ENCODE results near the gene JAKMIP1. TPM values are rescaled to one million over a fixed set of nuclear protein-coding genes. Genes with fewer than 3 reads are reported as not detected.

Gene JAKMIP1
- polyA plus RNA-seq, 4 donors: 0.09 to 0.14 TPM; not detected in 2

DNA sequence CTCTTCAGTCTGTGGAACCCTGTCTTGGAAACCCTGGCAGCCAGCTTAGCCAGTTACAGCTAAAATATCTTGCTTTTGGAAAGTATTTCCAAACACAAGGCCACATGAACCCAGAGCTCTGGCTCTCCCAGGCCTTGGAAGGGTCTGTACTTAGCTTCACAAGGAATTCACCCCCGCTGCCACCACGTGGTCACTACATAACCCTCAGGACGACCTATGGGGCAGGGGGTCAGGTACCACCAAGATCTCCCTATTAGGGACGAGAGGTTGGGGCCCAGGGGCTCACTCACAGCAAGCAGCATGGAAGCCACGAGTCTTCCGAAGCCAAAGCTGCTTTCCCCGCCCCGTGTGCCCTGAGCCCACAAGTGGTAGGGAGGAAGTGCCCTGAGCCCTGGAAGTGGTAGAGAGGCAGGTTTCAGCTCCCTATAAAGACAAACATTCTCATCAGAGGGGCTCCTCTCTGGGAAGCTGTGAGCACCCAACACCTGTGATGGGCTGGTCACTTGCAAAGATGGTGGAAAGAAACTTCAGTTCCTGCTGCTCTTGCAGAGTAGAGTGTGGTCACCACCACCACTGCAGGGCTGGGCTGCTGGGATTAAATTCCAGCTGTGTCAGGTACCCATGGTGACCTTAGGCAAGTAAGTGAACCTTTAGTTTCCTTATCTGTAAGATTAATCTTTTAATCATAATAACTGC is 4.7 kb upstream of the JAKMIP1 start:
- no peak for DNase-seq (ENCODE audit: low read depth in 4 of 4, low spot score in 3 of 4)

DNA sequence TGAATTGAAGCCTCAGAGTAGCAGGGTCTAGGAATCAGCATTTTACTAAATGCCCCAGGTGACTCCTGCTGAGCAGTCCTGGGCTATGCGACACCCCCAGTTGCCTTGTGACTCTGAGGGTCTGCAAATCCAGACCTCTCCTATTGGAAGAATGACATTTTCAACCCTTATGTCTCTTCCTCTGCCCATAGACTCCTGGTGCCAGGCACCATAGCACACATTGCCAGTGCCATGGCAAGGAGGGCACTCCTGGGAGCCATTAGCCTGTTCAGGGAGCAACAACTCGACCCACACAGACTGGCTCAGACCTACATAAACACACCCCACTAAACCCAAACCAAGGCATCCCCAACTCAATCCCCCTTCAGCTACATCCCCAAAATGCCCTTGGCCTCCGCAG is 3.7 kb upstream of the JAKMIP1 start:
- no peak for DNase-seq (ENCODE audit: low read depth in 4 of 4, low spot score in 3 of 4)

- no peak for DNase-seq (ENCODE audit: low read depth in 4 of 4, low spot score in 3 of 4)
Observed at GRCh38 chr4:6201580-6202091, 1.3 kb upstream of the JAKMIP1 start.

GRCh38 chr4:6200922-6201362 is 593 bp upstream of the JAKMIP1 start:
- no peak for DNase-seq (ENCODE audit: low read depth in 4 of 4, low spot score in 3 of 4)

DNA sequence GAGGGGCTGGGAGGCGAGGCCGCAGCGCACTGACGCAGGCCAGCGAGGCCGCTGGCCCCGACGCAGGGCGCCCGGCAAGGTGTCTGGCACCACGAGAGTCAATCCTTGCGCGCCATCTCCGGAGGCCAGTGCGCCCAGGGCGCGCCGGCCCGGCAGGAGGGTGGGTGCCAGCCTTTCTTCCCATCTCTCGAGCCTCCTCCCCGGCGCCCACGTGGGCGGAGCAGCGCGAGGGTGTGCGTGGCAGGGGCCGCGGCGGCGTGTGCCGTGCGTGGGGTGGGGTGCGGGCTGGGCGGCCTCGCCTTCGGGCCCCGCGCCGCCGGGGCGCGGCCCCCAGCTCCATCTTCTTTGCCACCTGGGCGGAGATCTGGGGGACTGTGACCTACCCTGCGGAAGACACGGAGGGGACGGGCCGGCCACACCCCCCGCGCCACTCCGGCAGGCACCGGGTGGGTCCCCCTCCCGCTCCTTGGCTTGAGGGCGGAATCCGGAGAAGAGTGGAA is 877 bp downstream of the JAKMIP1 start:
- DNase-seq (ENCODE audit: low read depth in 4 of 4, low spot score in 3 of 4): no peak

GRCh38 chr4:6198768-6199421 is 1.5 kb downstream of the JAKMIP1 start:
- no peak for DNase-seq (ENCODE audit: low read depth in 4 of 4, low spot score in 3 of 4)

DNA sequence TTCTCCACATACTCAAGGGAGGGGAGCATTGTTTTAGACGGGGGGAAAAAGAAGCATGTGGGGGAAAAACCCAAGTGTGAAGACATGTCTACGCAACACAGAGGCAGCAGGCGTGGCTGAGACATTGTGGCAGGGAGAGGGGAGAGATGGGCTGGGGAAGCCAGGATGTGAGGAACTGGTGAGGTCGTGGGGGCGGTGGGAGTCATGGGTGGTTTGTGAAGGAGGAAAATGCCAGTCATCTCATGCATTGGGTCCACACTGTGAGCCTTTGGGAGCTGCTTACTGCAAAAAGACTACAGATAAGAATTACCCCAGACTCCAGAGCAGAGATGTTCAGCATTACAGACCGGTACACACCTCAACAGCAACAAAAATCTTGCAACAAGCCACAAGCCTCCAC is 2.1 kb downstream of the JAKMIP1 start:
- no peak for DNase-seq (ENCODE audit: low read depth in 4 of 4, low spot score in 3 of 4)

DNA sequence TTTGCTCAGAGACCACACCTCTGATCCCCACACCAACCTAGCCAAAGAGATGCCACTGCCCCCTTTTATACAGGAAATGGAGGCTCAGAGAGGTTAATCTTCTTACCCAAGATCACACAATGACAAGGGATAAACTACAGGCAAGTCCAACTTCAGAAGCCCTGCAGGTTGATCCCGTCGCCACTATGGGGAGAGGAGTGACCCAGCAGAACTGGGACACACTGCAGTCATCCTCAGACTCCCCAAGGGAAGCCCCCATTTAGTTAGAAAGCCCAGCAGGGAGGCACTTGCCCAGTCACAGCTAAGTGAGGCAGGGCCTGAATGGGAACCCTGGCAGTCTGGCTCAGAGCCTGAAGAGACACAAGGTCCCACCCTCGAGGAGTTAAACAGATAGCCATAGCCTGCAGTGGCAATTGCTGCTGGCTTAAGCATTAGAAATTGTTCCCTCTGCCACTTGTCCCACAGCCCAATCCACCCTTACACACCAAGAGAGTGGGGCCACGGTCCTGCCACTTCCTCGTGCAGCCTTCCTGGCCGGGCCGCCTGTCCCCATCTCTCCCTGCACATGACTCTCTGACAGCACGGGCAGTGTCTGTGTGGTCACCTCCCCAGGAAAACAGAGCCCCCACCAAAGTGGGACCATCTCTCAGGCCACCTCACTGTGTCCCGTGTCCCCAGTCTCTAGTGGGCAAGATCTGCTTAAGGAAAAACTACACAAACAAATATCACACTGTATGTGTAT is 2.7 kb downstream of the JAKMIP1 start:
- no peak for DNase-seq (ENCODE audit: low read depth in 4 of 4, low spot score in 3 of 4)

DNA sequence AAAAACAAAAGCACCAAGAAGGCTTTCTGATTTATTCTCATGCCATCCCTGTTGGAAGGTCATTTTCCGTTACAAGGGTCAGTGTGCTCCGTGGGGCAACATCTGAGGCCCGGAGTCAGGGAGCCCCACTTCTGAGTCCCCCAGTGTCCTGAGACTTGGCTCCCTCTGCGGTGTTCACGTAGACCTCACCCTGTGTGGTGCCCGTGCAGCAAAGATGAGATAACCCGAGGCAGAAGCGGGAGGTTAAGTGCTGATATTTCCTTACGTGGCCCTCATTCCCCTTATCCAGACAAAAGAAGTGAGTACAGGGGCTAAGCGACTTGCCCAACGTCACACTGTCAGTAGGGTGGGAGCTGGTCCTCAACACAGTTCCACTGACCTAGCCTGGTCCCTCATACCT is 3.5 kb downstream of the JAKMIP1 start:
- no peak for DNase-seq (ENCODE audit: low read depth in 4 of 4, low spot score in 3 of 4)

DNA sequence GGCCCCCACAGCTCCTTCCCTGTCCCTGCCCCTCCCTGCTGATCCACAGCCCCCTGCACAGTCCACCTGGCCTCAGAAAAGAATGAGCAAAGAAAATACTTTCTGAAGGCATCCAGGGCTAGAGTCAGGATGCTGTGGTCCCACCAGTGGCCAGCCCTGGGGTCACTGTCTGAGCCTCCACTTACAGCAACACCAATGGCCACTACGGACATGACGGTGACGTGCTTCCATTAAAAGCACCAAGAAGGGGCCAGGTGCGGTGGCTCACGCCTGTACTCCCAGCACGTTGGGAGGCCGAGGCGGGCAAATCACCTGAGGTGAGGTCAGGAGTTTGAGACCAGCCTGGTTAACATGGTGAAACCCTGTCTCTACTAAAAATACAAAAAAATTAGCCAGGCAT is 4.0 kb downstream of the JAKMIP1 start:
- no peak for DNase-seq (ENCODE audit: low read depth in 4 of 4, low spot score in 3 of 4)

- DNase-seq (ENCODE audit: low read depth in 4 of 4, low spot score in 3 of 4): no peak
Observed at GRCh38 chr4:6195602-6196319, 4.6 kb downstream of the JAKMIP1 start.

DNA sequence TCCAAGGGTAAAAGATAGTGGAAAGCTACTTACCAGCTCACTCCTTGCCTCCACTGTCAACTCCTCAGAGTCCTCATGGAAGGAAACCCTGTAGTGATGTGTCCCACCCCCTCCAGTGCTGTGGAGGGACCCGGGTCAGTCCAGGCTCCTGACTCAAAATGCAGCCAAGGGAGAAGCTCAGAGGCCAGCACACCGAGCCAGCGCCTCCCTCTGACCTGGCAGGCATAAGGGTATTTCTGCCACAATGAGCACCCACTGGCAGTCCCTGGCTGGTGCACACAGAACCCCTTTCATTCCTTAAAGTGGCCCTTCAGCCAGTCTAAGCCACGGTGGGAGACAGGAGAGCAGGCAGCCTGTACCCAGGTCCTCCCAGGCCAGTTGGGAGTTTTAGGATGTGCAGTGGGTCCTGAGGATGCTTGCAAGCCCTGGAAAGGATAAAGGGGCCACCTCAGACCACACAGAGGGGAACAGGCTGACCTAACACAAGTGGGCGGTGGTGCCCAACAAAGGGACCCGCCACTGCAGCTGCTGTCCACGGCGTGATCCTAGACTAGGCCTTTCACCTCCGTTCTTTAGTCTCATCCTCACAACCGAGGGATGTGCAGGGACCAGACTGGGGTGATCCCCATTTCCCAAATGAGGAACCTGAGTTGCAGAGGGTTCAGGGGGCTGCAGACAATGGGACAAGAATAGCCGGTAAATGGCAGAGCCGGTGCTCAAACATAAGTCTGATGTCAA is 5.7 kb downstream of the JAKMIP1 start:
- no peak for DNase-seq (ENCODE audit: low read depth in 4 of 4, low spot score in 3 of 4)

GRCh38 chr4:6193399-6193798 is 7.0 kb downstream of the JAKMIP1 start:
- DNase-seq (ENCODE audit: low read depth in 4 of 4, low spot score in 3 of 4): no peak

GRCh38 chr4:6192245-6192644 is 8.1 kb downstream of the JAKMIP1 start:
- no peak for DNase-seq (ENCODE audit: low read depth in 4 of 4, low spot score in 3 of 4)

- DNase-seq (ENCODE audit: low read depth in 4 of 4, low spot score in 3 of 4): no peak
Observed at GRCh38 chr4:6191448-6192130, 8.8 kb downstream of the JAKMIP1 start.

DNA sequence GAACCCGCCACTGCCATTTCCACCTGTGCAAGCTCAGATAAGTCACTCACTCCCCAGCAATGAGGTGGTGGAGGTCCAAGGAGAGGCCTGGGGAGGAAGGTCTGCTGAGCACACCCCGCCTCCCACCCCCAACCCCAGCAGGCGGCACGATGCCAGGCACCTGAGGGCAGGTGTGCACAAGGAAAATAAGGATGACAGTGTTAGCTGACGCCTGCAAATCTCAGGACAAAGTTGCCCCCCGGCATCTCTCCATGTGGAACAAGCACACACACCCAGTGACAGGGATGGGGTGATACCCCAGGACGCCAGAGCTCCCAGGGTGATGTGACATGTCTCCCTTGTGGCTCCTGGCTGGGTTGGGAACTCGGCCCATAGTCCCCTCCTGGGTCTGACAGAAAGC is 9.9 kb downstream of the JAKMIP1 start:
- DNase-seq (ENCODE audit: low read depth in 4 of 4, low spot score in 3 of 4): no peak

- no peak for DNase-seq (ENCODE audit: low read depth in 4 of 4, low spot score in 3 of 4)
Observed at GRCh38 chr4:6189511-6189910, 10.8 kb downstream of the JAKMIP1 start.

DNA sequence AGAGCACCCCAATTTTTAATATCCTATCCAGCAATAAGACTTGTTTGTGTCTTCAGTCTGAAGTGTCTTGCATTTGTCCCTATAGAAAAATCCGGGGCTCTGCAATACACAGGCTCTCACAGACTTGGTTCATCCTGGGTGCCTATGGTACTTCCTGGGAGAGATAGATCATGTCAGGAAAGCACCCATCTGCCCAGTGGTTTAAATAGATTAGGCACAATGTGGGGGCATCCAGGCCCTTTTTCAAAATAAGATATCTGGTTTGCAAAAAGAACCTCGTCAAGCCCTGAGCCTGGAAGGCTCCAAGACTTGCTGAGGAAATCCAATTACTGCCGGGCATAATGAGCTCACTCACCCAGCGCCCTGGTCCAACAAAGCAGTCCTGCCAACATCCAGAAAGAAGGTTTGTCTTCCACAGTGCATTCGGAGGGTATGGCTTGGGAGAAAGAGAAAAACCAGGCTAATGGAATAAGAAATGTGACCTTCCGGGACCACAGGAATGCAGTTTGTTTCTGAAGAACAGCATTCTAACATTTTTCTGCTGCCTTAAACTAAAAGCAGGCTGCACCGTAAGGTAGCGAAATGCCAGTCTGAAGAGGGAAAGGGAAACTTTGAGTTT is 11.6 kb downstream of the JAKMIP1 start:
- DNase-seq (ENCODE audit: low read depth in 4 of 4, low spot score in 3 of 4): no peak

DNA sequence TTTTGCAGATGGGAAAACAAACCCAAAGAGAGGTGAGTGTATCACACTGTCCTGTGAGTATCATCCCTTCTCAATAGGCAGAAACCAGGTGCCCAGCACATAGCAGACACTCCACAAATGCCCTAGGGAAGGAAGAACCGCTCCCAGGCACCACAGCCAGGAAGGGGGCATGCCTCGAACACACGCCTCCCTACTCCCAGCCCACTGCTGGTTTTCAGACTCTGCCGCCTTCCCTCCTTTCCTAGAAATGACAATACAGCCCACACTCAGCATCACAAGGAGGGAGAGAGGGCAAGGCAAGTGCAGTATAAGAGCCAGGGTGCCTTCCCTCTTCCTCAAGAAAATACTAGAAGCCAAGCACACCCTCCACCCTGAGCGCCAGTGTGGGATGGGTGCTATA is 16.2 kb downstream of the JAKMIP1 start:
- DNase-seq (ENCODE audit: low read depth in 4 of 4, low spot score in 3 of 4): no peak
